GM12878 (cell line): ENCODE data around the gene PPP1R9B. TPM values are rescaled to one million over a fixed set of nuclear protein-coding genes. Genes with fewer than 3 reads are reported as not detected.

Experiments used
- ATAC-seq: fragments of 200-7000 bp; cut with Tn5 transposase; 3 replicates; pipeline ENCODE4 v1.9.1; 2020; ENCODE audit warnings: mild to moderate bottlenecking, moderate library complexity
- BruUV-seq: library from RNA; stranded (reverse); fragments of 400-500 nt; replicated peaks from 2 replicates; lab custom pipeline; 2021; lab: Mats Ljungman, UMichigan
- CTCF ChIA-PET: fragments of 300-600 bp; sonication (Branson Sonifier 250); formaldehyde crosslinking; extraction: SDS; loops from one replicate; lab custom pipeline; 2021; ENCODE audit warnings: inconsistent platforms; lab: Yijun Ruan, JAX
- POLR2A ChIA-PET: fragments of 350-600 bp; formaldehyde crosslinking; extraction: SDS; loops from one replicate; lab custom pipeline; 2021; ENCODE audit warnings: inconsistent platforms; lab: Charles Lee
- RAD21 ChIA-PET: fragments of 300-600 bp; sonication (Branson Sonifier 250); formaldehyde crosslinking; loops from one replicate; lab custom pipeline; 2023; ENCODE audit warnings: antibody characterized with exemption; ENCODE audit not compliant: unreplicated experiment; lab: Charles Lee
- SMC1A ChIA-PET: fragments of 300-600 bp; sonication (Branson Sonifier 250); formaldehyde crosslinking; loops from one replicate; lab custom pipeline; 2023; ENCODE audit not compliant: unreplicated experiment, uncharacterized antibody; lab: Charles Lee
- DNase-seq: peaks from one replicate; pipeline ENCODE4 v3.0.0-alpha.2; 2011; ENCODE audit warnings: low read depth, low spot score
- FAIRE-seq: peaks from 3 replicates; lab custom pipeline; 2011; peaks lifted over from hg19 to GRCh38; lab: Jason Lieb, UNC
- H2AFZ ChIP-seq: 2 replicates; pipeline ENCODE4 v1.6.0; 2011; ENCODE audit warnings: low read depth, low read length, control low read depth; ENCODE audit not compliant: control insufficient read depth
- H3K27ac ChIP-seq: 2 replicates; pipeline ENCODE4 v1.5.1; 2011; ENCODE audit warnings: control low read depth; ENCODE audit not compliant: control insufficient read depth, insufficient read depth
- H3K27me3 ChIP-seq, 2 experiments: replicated peaks in 1 of 2; 2 replicates each; pipeline versions ENCODE4 v1.6.0 to v1.6.1; 2011; ENCODE audit warnings: low read length in 1 of 2; ENCODE audit not compliant: control insufficient read depth in 2 of 2, insufficient read depth in 2 of 2
- H3K36me3 ChIP-seq, 2 experiments: 2 replicates each; pipeline ENCODE4 v1.5.1; 2011; ENCODE audit warnings: low read length in 1 of 2; ENCODE audit not compliant: control insufficient read depth in 2 of 2, insufficient read depth in 2 of 2
- H3K4me1 ChIP-seq: 2 replicates; pipeline ENCODE4 v1.6.1; 2011; ENCODE audit warnings: mild to moderate bottlenecking, low read length, moderate library complexity, mixed read lengths; ENCODE audit not compliant: control insufficient read depth, insufficient read depth
- H3K4me2 ChIP-seq: 2 replicates; pipeline ENCODE4 v1.6.0; 2011; ENCODE audit warnings: control low read depth; ENCODE audit not compliant: control insufficient read depth, insufficient read depth
- H3K4me3 ChIP-seq: fragments of 200-600 bp; sonication (generic); 2 replicates; pipeline ENCODE4 v1.5.1; 2016
- H3K79me2 ChIP-seq: 2 replicates; pipeline ENCODE4 v1.6.0; 2011; ENCODE audit warnings: low read length; ENCODE audit not compliant: control insufficient read depth, insufficient read depth
- H3K9ac ChIP-seq: 2 replicates; pipeline ENCODE4 v1.8.0; 2011; ENCODE audit warnings: low read length, control low read depth, mixed read lengths; ENCODE audit not compliant: control insufficient read depth, insufficient read depth
- H3K9me3 ChIP-seq: replicated peaks from 3 replicates; pipeline ENCODE4 v1.5.1; 2011; ENCODE audit warnings: mild to moderate bottlenecking, low read length; ENCODE audit not compliant: control insufficient read depth, insufficient read depth
- H4K20me1 ChIP-seq: 2 replicates; pipeline ENCODE4 v1.6.0; 2011; ENCODE audit not compliant: control insufficient read depth, insufficient read depth
- BCL11A ChIP-seq: IDR thresholded peaks from 2 replicates; pipeline ENCODE4 v1.6.1; 2011; ENCODE audit warnings: low read depth, low read length
- CBFB ChIP-seq: IDR thresholded peaks from 2 replicates; pipeline ENCODE4 v1.6.1; 2016; ENCODE audit warnings: antibody characterized with exemption, low read depth
- CTCF ChIP-seq, 3 experiments: IDR thresholded peaks in 2 of 3; conservative IDR thresholded peaks in 1 of 3; 2 replicates each; pipeline ENCODE4 v1.5.1; 2011; ENCODE audit warnings: low read depth in 3 of 3, low read length in 3 of 3, mild to moderate bottlenecking in 3 of 3, control low read depth in 2 of 3, moderate library complexity in 2 of 3, inconsistent platforms in 1 of 3, mixed read lengths in 1 of 3; ENCODE audit not compliant: control insufficient read depth in 2 of 3, insufficient read depth in 1 of 3; ENCODE audit errors: extremely low read depth in 1 of 3
- EP300 ChIP-seq, 2 experiments: fragments of 150-350 bp in 1 of 2; IDR thresholded peaks; 2 replicates each; pipeline ENCODE4 v1.6.1; 2011 to 2012; ENCODE audit warnings: low read depth in 2 of 2, low read length in 2 of 2, borderline replicate concordance in 1 of 2, improper control_type of control experiment in 1 of 2, inconsistent platforms in 1 of 2; ENCODE audit not compliant: control insufficient read depth in 1 of 2
- IKZF1 ChIP-seq: fragments of 450-650 bp; conservative IDR thresholded peaks from 2 replicates; pipeline ENCODE4 v1.6.1; 2017; ENCODE audit warnings: antibody characterized with exemption, mild to moderate bottlenecking
- MYB ChIP-seq: fragments of 150-350 bp; IDR thresholded peaks from 2 replicates; pipeline ENCODE4 v1.6.1; 2014; ENCODE audit warnings: mild to moderate bottlenecking, low read depth, low read length, borderline replicate concordance
- NR2F1 ChIP-seq: fragments of 450-650 bp; conservative IDR thresholded peaks from 2 replicates; pipeline ENCODE4 v1.6.1; 2017; ENCODE audit warnings: mild to moderate bottlenecking
- PAX5 ChIP-seq: IDR thresholded peaks from 2 replicates; pipeline ENCODE4 v1.6.1; 2011; ENCODE audit warnings: low read depth, low read length, borderline replicate concordance
- RAD21 ChIP-seq: IDR thresholded peaks from 2 replicates; pipeline ENCODE4 v1.6.1; 2011; ENCODE audit warnings: mild to moderate bottlenecking, low read depth, low read length, moderate library complexity; ENCODE audit not compliant: insufficient read depth
- SMAD1 ChIP-seq: fragments of 450-650 bp; IDR thresholded peaks from 2 replicates; pipeline ENCODE4 v1.6.1; 2018; ENCODE audit warnings: mild to moderate bottlenecking, low read depth; ENCODE audit not compliant: partially characterized antibody
- YBX1 ChIP-seq: fragments of 450-650 bp; IDR thresholded peaks from 2 replicates; pipeline ENCODE4 v1.6.1; 2016; ENCODE audit warnings: antibody characterized with exemption
- ZZZ3 ChIP-seq: IDR thresholded peaks from 2 replicates; pipeline ENCODE4 v1.6.1; 2011; ENCODE audit warnings: low read depth; ENCODE audit not compliant: control insufficient read depth, insufficient read length
- WGBS: methylation state at CpG from one replicate; pipeline ENCODE4 v1.1.6; 2016; ENCODE audit warnings: low lambda C conversion rate; ENCODE audit not compliant: insufficient replicate concordance, insufficient coverage; ENCODE audit errors: missing lambda C conversion rate; 5-methylcytosine and 5-hydroxymethylcytosine counted together
- in situ Hi-C: fragments of 300-500 bp; cut with MboI; formaldehyde crosslinking; loops from 9 replicates; pipeline ENCODE4 v1.14.3; 2018; ENCODE audit warnings: mixed read lengths
- intact Hi-C: fragments of 100-400 bp; cut with micrococcal nuclease; formaldehyde crosslinking; loops from one replicate; pipeline ENCODE4 v1.14.2; 2022; ENCODE audit not compliant: unreplicated experiment
- polyA plus RNA-seq, 11 experiments: library from polyadenylated mRNA; depleted of rRNA in 4 of 11; unstranded in 6 of 11; stranded (reverse) in 5 of 11; fragments of >200 nt; fragmentation: Nextera tagmentation in 4 of 11; fragmentation: Illumina TruSeq in 1 of 11; extraction: Ambion mirVana in 4 of 11; extraction: Trizol in 1 of 11; gene quantifications; 1 replicate in 1 of 11; 2 replicates in 10 of 11; pipeline versions ENCODE4 v1.2.1 to v1.2.3, GENCODE V29; 2011 to 2016; ENCODE audit warnings: inconsistent platforms in 2 of 11, missing spikeins in 2 of 11, low read depth in 1 of 11
- total RNA-seq, 4 experiments: library from RNA; depleted of rRNA in 3 of 4; stranded (reverse); fragments of >200 nt in 3 of 4; fragmentation: Illumina TruSeq in 1 of 4; extraction: Trizol in 1 of 4; gene quantifications; 2 replicates each; pipeline versions ENCODE4 v1.2.1 to v1.2.3, GENCODE V29; 2013 to 2021
- TF ChIP-seq, protein P1 (sequence below): fragments of 150-350 bp; IDR thresholded peaks from 2 replicates; pipeline ENCODE4 v1.6.1; 2014; ENCODE audit warnings: mild to moderate bottlenecking, low read depth, low read length
- TF ChIP-seq, protein P2 (sequence below): IDR thresholded peaks from 2 replicates; pipeline ENCODE4 v1.6.1; 2012; ENCODE audit warnings: low read depth, low read length, improper control_type of control experiment

The PPP1R9B gene
- total and polyA plus RNA-seq, 10 of the 15 experiments (the other 5 are each of a cell fraction or from before 2014, with no cell fraction given): 0.20 to 107 (median 37.5) TPM

DNA sequence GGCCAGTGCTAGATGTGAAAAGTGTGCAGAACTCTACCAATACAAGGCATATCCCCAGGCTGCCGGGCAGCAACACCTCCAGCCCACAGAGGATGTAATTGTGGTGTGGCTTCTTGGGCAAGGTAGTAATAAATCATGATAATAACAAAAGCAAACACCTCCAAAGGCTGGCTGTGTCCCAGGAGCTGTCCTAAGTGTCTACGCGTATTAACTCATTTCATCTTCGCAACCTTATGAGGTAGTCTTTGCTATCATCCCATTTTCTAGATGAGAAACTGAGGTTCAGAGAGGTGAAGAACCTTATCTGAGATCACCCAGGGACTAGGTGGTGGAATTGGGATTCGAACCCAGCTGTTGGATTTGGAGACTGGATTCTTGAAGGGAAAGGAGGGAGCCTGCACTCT is 50.0 kb downstream of the PPP1R9B start (continued):
- no peak for TF ChIP-seq CTCF (IDR thresholded peaks at IDR 0.05 in 2 of 3, conservative IDR thresholded peaks at IDR 0.05 in 1 of 3; ENCODE audit: control insufficient read depth in 2 of 3, extremely low read depth in 1 of 3, insufficient read depth in 1 of 3, low read depth in 3 of 3, low read length in 3 of 3)
- no peak for TF ChIP-seq RAD21
- TF ChIP-seq IKZF1: no peak
- TF ChIP-seq, protein P1, sequence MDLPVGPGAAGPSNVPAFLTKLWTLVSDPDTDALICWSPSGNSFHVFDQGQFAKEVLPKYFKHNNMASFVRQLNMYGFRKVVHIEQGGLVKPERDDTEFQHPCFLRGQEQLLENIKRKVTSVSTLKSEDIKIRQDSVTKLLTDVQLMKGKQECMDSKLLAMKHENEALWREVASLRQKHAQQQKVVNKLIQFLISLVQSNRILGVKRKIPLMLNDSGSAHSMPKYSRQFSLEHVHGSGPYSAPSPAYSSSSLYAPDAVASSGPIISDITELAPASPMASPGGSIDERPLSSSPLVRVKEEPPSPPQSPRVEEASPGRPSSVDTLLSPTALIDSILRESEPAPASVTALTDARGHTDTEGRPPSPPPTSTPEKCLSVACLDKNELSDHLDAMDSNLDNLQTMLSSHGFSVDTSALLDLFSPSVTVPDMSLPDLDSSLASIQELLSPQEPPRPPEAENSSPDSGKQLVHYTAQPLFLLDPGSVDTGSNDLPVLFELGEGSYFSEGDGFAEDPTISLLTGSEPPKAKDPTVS: no peak
- no peak for TF ChIP-seq EP300 (IDR thresholded peaks at IDR 0.05; ENCODE audit: borderline replicate concordance in 1 of 2, control insufficient read depth in 1 of 2, low read depth in 2 of 2, low read length in 2 of 2)

- Histone ChIP-seq H3K9ac (no peak overlapping the region), H3K36me3 (no peaks in the 10 kb centered on the region), H3K27ac (no peak overlapping the region), H3K79me2 (no peaks in the 10 kb centered on the region), H3K4me2 (no peak overlapping the region), H3K9me3 (no peaks in the 10 kb centered on the region), H4K20me1 (no peaks in the 10 kb centered on the region), H3K27me3 (no peaks in the 10 kb centered on the region), H3K4me3 (no peak overlapping the region), H3K4me1 (peaks cover 17% of the 10 kb centered on the region), H2AFZ (no peak overlapping the region)
- ATAC-seq (no peak), DNase-seq (no peak), FAIRE-seq (no peak)
- BruUV-seq: no TSS peak
- SMC1A ChIA-PET: no interaction called here
- CTCF ChIA-PET: interaction anchor here (2.0 to 3.4 kb wide), 3 partner anchors 12 to 62 kb away, joined by 4 to 13 read pairs (median 6); no protein-coding TSS in a partner anchor
- no peak for TF ChIP-seq CBFB
- no peak for TF ChIP-seq NR2F1
- TF ChIP-seq, protein P2, sequence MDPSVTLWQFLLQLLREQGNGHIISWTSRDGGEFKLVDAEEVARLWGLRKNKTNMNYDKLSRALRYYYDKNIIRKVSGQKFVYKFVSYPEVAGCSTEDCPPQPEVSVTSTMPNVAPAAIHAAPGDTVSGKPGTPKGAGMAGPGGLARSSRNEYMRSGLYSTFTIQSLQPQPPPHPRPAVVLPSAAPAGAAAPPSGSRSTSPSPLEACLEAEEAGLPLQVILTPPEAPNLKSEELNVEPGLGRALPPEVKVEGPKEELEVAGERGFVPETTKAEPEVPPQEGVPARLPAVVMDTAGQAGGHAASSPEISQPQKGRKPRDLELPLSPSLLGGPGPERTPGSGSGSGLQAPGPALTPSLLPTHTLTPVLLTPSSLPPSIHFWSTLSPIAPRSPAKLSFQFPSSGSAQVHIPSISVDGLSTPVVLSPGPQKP: no peak
- TF ChIP-seq PAX5: no peak
- no peak for TF ChIP-seq ZZZ3
- no peak for TF ChIP-seq MYB
- no peak for TF ChIP-seq YBX1
- no peak for TF ChIP-seq SMAD1
- no peak for TF ChIP-seq BCL11A
- intact Hi-C loops (loop anchor here (5.0 kb wide), 1 partner anchor 48 kb away; no protein-coding TSS in a partner anchor), in situ Hi-C loops (no loop called here)
- RAD21 ChIA-PET: no interaction called here
- WGBS: 41% methylated on average over 5 of the region's 5 CpGs
- POLR2A ChIA-PET: no interaction called here
These were observed 51.5 kb downstream of the PPP1R9B start for GRCh38 chr17:50099003-50099402.
